DMS 273 (cell line): ENCODE results near the gene DEAF1.
"Not testable (repeated sequence)": the region's sequence is repeated elsewhere in the genome, so short reads cannot be mapped to it uniquely, and the experiment has no call there.

Experiments used
- DNase-seq: peaks from one replicate; lab custom pipeline; 2025; ENCODE audit not compliant: unreplicated experiment; lab: John Stamatoyannopoulos, UW

The DEAF1 gene

DNA sequence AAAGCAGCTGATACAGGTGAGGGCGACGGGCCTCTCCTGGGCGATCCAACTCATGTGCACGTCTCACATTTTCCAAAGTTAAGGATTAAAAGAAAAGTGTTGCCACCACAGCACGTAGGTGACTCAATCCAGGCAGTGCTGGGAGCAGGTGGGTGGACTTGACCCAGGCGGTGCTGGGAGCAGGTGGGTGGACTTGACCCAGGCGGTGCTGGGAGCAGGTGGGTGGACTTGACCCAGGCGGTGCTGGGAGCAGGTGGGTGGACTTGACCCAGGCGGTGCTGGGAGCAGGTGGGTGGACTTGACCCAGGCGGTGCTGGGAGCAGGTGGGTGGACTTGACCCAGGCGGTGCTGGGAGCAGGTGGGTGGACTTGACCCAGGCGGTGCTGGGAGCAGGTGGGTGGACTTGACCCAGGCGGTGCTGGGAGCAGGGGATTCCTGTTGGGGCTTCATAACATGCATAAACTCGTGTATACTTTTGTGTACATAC is 47.3 kb downstream of the DEAF1 start:
- DNase-seq: not testable (repeated sequence)

GRCh38 chr11:646214-646613 is 48.8 kb downstream of the DEAF1 start:
- DNase-seq: no peak

- no peak for DNase-seq
These were observed 49.5 kb downstream of the DEAF1 start for GRCh38 chr11:645536-645935.

DNA sequence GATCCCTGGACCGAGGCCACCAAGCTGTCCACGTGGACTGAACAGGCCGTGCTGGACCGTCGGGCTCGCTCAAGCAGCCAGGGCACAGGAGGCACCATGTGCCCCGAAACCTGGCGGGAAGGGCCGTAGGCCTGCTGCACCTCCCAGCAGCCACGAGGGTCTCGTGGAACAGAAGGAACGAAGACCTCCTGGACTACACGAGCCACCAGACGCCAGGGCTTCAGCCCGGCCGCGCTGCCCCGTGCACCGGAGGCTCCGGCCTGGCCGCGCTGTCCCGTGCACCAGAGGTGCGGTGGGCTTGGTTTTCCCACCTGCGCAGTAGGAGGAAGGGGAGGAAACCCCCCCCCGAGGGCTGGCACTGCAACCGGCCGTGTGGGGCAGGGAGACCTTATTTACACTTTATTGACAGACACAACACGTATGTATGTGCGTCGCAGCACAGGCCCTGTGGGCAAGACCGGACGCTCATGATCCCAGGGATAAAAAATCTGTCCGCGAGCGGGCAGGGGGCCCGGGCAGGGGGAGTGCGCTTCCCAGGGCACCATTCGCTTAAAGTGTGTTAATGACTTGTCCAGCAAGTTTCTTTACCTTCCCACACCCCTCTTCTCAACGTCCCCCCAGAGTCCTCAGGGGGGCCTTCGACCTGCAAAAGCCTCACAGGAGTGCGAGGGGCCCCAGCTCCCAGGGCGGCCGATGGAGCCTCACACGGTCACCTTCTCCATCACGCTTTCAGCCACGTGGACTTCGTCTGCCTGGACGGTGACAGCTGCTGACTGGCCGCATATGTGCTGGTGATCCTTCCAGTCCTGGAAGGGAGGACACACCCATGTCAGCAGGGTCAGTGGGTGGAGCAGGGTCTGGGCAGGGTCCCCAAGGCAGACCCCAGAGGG is 50.9 kb downstream of the DEAF1 start:
- no peak for DNase-seq

DNA sequence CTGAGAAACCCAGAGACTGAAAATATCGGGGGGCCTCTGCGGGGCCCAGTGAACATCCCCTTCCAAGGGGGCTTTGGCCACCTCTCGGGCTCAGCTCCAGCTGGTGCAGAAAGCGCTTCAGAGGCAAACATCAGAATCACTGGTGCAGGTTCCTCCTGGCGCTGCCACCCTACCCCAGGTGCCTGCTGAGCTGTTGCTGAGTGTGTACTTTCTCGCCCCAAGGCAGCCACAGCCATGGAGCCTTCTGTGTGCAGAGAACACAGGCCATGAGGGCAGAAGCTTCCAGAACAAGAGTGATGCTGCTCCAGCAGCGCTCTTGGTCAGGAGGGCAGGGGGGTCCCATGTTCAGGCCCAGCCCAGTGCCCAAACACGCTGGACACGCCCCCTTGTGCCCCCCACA is 51.7 kb downstream of the DEAF1 start:
- no peak for DNase-seq

DNA sequence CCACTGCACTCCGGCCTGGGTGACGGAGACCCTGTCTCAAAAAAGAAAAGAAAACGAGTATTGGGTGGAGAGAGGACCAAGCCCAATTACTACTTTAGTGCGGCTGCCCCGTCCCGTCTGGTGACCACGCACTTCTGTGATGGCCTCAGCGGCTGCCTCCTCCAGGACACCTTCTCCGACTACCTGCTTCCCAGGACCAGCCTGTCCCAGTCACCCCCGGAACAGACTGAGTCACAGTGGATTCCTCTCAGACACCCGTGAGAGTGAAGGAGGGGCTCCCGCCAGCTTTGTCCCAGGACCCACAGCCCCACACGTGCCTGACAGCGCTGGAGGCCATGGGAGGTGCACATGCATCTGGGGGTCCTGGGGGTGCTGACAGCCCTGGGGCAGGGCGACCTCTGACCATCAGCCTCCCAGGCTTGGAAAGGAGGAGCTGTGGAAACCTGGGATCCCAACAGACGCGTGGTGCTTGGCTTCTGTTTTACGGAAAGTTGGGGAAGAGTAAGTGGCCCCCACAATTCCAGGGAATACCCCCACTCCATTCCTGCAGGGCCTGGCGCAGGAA is 53.1 kb downstream of the DEAF1 start:
- no peak for DNase-seq

DNA sequence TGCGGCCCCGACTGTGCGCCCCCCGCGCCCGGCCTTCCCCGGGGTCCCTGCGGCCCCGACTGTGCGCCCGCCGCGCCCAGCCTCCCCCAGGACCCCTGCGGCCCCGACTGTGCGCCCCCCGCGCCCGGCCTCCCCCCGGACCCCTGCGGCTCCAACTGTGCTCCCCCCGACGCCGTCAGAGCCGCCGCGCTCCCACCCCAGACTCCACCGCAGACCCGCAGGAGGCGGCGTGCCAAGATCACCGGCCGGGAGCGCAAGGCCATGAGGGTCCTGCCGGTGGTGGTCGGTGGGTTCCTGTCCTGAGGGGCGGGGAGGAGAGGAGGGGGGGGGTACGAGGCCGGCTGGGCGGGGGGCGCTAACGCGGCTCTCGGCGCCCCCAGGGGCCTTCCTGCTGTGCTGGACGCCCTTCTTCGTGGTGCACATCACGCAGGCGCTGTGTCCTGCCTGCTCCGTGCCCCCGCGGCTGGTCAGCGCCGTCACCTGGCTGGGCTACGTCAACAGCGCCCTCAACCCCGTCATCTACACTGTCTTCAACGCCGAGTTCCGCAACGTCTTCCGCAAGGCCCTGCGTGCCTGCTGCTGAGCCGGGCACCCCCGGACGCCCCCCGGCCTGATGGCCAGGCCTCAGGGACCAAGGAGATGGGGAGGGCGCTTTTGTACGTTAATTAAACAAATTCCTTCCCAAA is 54.9 kb downstream of the DEAF1 start:
- no peak for DNase-seq

GRCh38 chr11:639332-639955 is 55.6 kb downstream of the DEAF1 start:
- no peak for DNase-seq

- no peak for DNase-seq
These were observed 56.2 kb downstream of the DEAF1 start for GRCh38 chr11:638631-639331.

GRCh38 chr11:637593-638521 is 57.2 kb downstream of the DEAF1 start:
- no peak for DNase-seq

DNA sequence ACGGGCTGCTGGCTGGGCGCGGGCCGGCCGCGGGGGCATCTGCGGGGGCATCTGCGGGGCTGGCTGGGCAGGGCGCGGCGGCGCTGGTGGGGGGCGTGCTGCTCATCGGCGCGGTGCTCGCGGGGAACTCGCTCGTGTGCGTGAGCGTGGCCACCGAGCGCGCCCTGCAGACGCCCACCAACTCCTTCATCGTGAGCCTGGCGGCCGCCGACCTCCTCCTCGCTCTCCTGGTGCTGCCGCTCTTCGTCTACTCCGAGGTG is 57.8 kb downstream of the DEAF1 start:
- no peak for DNase-seq

- no peak for DNase-seq
These were observed 58.3 kb downstream of the DEAF1 start, which contains the start of gene DRD4 for GRCh38 chr11:636511-637332. DRD4 (plus strand) TSS chr11:637269; CDS start chr11:637305, 36 bp downstream.

GRCh38 chr11:635945-636510 is 59.0 kb downstream of the DEAF1 start:
- DNase-seq: no peak

GRCh38 chr11:630871-631270 is 64.2 kb downstream of the DEAF1 start:
- DNase-seq: no peak

DNA sequence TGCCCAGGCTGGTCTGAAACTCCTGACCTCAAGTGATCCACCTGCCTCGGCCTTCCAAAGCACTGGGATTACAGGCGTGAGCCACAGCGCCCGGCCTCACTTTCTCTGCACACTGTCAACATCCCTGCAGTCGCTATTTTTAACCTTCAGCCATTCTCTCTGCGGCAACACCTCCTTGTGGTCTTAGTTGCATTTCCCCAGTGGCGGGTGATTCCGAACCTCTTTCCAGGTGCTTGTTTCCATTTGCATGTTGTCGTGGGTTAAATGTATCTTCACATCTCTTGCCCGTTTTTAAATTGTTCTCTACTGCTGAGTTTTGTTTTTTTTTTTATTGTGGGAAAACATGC is 65.8 kb downstream of the DEAF1 start:
- no peak for DNase-seq

- DNase-seq: no peak
These were observed 67.0 kb downstream of the DEAF1 start for GRCh38 chr11:628056-628455.

DNA sequence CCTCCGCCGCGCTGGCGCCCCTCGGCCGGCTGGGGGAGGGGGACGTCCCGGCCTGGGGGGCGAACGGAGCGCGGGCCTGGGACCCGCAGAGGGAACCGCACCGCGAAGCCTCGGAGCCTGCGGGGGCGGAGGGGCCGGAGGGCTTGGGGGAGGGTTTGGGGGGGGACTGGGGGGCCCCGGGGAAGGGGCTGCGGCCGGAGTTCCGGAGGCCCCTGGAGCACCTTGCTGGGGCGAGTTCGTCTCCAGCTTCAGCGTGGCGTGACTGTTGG is 67.8 kb downstream of the DEAF1 start:
- no peak for DNase-seq

GRCh38 chr11:626475-627307 is 68.3 kb downstream of the DEAF1 start, which contains the start of gene SCT:
SCT (minus strand) TSS chr11:627181; CDS start chr11:627143, 38 bp downstream.
- DNase-seq: no peak
